ENCODE results near the gene FAM83C.
"Not testable (repeated sequence)": the region's sequence is repeated elsewhere in the genome, so short reads cannot be mapped to it uniquely, and the experiment has no call there.

FAM83C gene

DNA sequence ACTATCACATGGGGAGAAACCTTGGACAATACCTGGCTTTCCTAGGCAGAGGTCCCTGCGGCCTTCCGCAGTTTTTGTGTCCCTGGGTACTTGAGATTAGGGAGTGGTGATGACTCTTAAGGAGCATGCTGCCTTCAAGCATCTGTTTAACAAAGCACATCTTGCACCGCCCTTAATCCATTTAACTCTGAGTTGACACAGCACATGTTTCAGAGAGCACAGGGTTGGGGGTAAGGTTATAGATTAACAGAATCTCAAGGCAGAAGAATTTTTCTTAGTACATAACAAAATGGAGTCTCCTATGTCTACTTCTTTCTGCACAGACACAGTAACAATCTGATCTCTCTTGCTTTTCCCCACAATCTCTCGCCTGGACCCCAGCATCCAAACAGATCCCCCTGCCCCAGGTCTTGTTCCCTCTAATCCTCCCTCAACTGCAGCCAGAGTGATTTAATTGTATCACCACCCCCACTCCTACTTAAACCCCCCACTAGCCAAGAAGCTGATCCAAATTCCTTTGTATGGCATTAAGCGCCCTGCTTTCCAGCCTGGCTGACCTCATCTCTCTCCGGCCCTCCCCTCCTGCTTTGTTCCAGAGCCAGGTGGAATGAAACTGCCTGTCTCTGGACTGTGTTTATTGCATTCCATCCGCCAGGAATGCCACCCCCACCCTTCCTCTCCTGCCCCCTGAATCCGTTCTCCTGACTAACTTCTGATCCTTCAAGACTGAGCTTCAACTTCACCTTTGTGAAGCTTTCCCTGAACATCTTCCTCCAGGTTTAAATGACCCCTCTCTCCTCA, 29.3 kb downstream of the FAM83C start:
- peak; percentile 84 for DNase-seq

DNA sequence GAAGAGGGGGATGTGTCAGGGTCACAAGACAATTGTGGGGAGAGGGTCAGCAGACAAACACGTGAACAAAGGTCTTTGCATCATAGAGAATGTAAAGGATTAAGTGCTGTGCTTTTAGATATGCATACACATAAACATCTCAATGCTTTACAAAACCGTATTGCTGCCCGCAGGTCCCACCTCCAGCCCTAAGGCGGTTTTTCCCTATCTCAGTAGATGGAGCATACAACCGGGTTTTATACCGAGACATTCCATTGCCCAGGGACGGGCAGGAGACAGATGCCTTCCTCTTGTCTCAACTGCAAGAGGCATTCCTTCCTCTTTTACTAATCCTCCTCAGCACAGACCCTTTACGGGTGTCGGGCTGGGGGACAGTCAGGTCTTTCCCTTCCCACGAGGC, 29.9 kb downstream of the FAM83C start:
- DNase-seq = not testable (repeated sequence)

DNA sequence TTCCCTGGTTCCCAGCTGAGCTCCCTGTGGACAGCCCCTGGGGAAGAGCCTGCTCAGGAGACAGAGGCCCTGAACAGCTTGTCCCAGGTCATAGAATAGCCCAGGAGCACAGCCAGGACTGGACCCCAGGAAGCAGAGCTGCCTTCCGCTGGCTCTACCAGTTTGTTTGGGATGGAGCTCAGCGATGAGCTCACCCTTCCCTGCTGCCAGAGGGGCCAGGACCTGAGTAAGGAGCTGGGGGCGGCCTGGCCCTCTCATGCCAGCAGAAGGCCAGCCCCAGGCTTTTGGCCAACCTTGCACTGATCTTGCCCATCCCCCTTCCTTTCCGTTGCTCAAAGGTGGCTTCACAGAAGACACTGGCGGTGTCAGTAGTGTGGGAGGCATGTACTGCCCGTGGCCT, 31.8 kb downstream of the FAM83C start:
- no peak for DNase-seq

DNA sequence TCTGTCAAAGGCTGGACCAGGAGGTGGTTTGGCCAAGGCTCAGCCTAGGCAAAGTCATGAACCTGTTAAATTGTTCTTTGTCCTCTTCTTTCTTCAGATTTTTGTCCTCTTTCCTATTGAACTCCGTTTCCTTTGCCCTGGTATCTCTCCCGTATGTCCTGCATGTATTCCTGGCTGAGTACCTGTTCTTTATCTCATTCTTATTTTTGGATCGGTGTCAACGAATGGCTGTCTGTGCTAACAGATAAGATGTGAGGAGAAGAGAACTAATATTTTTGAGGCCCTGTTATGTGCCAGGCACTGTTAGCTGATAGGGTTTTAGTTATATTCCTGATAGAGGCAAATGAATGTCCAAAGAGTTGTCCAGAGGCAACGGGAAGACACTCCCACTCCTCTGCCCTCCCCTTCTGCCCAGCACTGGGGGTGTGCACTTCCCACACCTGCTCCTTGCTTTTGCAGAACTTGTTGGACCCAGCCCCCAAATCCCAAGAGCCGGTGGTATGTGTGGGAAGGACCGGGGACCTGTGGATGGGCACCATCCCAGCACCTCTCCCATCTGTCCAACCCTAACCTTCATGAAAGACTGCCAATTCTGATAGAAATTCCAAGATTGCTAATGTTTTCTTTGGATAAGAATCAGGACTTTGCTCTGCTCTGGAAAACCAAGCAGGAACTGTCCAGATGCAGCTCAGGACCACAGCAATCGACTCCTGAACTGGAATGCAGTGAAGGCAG, 34.9 kb downstream of the FAM83C start:
- DNase-seq = peak; percentile 56

DNA sequence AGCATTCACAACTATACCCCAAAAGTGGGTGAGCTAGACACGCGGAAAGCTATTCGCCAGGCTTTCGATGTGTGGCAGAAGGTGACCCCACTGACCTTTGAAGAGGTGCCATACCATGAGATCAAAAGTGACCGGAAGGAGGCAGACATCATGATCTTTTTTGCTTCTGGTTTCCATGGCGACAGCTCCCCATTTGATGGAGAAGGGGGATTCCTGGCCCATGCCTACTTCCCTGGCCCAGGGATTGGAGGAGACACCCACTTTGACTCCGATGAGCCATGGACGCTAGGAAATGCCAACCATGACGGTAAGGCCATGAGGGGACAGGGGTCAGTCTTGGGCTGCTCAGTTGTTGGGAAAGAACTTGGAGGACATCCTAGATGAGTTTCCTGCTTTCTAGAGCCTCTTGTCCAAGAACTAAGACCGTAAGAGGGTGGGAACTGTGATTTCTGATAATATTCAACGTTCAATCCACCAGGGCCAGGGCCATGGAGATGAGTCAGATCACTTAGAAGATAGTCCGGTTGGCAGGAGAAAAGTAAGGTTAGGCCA, 37.7 kb downstream of the FAM83C start:
- no peak for DNase-seq

DNA sequence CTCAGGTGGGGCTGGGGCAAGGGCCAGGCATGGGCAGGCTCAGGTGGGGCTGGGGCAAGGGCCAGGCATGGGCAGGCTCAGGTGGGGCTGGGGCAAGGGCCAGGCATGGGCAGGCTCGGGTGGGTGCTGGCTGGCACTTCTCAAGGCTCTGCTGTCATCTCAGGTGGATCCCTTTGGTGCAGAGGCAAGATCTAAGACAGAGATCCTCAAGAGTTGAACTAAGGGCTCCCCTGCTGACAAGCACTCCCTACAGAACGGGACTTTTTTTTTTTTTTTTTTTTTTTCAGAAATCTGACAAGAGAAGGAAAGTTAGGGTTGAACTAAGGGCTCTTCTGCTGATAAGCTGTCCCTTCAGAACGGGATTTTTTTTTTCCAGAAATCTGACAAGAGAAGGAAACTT, 39.2 kb downstream of the FAM83C start:
- no peak for DNase-seq

DNA sequence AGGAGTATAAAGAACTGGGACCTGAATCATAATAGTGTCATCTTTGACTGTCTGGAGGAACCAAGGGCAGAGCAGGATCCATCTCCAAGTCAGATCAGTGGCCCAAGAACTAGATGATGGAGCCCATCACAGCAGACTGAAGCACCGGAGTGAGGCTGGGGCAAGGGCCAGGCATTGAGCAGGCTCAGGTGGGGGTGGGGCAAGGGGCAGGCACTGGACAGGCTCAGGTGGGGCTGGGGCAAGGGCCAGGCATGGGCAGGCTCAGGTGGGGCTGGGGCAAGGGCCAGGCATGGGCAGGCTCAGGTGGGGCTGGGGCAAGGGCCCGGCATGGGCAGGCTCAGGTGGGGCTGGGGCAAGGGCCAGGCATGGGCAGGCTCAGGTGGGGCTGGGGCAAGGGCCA, 39.6 kb downstream of the FAM83C start:
- not testable (repeated sequence) for DNase-seq

DNA sequence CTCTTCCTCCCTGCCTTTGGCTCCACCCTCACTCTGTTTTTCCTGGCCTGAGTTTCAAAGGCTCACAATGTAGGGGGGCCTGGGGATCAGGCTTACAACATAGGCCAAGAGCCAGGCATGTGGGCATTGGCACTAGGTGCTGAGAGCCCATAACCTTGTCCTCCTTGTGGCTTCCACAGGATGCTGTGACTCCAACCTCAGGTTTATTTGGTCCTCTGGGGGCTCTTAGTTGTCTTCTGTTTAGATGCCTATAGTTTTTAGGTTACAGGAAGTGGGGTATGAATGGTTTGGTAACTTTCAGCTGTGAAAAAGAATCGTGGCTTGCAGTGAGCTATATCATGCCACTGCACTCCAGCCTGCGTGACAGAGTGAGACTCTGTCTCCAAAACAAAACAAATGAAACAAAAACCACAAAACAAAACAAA, 40.2 kb downstream of the FAM83C start:
- DNase-seq = no peak

DNA sequence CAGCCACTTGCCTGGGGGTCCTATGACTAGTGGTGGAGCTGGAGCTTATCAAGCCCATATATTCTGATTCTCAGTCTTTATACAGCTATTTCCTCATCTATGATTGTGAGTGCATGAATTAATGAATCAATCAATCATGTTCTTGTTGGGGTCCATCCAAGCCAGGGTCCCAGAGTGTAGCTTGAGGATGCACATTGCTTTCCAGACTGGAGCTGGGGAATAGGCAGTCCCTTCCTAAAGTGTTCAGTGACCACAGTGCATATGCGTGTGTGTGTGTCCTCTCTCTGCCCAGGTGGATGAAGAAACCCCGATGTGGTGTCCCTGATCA, 40.6 kb downstream of the FAM83C start:
- no peak for DNase-seq

DNA sequence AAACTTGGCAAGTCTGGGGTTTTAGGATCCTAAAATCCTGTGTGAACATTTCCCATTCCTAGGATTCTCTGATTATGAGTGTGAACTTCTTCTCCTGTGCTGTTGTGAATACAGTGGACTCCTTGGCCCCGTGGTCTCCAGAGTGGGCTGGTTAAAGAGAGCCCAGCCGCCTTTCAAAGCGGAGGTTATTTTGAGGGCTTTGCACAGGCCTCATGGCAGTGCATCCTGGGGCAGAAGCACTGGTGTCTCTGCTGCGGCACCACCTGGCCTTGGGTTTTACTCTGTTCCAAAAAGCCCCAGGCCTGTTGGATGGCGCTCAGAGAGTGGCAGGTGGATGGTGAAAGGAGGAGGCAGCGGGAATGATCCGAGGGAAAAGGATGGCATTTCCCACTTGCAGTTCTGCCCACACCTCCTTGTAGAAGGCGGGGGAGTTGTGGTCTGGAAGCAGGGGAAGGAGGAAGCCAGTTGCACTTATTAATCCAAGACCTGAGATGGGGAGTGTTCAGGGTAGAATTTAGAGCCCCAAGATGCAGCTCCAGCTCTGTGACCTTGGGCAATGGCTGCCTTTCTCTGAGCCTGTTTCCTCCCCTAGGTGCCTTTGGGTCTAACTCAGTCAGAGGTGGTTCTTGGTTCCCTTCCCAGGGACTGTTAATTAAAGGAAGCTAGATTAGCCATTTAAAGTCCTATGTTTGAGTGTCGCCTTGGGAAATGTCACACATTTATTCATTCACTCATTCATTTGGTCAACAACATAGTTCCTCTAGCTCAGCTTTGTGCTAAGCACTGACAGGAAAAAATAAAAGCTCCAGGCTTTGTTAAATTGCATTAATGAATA, 43.4 kb downstream of the FAM83C start:
- no peak for DNase-seq

DNA sequence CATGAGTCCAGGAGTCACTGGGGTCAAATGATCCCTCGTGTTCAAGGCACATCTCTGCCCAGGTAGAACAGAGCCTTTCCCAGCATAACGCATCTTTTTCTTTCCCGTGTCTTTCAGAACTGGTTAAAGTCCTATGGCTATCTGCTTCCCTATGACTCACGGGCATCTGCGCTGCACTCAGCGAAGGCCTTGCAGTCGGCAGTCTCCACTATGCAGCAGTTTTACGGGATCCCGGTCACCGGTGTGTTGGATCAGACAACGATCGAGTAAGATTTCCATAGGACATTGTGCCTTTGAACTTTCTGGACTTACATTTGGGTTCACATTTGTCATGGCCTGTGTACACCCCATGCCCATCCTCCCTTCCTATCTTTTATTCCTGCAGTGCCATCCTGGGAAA, 45.5 kb downstream of the FAM83C start:
- no peak for DNase-seq

DNA sequence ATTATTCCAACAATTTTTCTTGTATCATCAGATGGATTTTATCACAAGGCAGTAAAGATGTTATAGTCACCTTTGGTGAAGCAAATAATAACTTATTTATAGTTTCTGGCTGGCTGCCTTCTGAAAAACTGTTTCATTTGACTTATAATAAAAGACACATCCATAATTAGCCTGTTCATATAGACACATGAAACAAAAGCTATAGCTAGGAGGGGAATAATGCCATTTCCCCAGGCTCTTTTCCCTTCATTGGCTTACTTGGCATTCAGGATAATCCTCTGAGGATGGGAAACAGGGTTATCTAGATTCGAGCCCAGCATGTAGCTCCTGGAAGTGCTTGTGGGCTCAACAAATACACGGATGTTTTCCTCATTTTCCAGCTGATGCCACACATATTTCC, 48.2 kb downstream of the FAM83C start:
- no peak for DNase-seq

DNA sequence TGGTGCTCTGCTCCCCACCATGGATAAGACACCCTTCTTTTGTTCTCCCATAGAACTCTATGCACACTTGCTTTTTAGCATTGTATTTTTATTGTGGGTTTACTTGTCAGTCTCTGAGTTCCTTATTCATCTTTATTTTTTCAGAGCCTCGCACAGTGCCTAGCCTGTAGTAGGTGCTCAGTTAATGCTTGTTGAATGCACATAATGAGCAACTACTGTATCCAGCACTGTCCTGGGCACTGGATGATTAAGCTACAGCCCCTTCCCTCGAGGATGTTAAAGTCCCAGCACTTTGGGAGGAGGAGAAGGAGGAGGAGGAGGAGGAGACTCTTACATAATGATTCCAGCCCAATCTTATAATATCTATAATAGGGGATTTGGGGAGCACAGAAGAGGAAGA, 48.9 kb downstream of the FAM83C start:
- no peak for DNase-seq

DNA sequence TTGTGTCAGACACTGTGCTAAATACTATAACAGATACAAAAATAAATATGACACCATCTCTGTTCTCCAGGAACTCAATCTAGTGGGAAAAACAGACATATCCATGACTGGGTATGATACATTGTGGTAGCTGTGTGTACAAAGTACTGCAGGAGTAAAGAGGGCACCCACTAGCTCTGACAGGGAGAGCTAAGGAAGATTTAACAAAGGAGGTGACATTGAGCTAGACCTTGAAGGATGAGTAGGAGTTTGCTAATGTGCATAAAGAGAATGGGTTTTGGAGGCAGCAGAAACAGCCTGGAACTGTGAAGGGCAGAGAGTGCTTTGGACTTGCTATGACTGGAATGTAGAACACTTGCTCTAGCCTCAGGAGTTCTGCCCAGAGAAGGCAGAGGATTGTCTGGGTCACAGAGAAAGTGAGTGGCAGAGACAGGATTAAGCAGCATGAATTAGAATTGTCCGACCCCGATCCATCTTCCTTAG, 51.4 kb downstream of the FAM83C start:
- no peak for DNase-seq

DNA sequence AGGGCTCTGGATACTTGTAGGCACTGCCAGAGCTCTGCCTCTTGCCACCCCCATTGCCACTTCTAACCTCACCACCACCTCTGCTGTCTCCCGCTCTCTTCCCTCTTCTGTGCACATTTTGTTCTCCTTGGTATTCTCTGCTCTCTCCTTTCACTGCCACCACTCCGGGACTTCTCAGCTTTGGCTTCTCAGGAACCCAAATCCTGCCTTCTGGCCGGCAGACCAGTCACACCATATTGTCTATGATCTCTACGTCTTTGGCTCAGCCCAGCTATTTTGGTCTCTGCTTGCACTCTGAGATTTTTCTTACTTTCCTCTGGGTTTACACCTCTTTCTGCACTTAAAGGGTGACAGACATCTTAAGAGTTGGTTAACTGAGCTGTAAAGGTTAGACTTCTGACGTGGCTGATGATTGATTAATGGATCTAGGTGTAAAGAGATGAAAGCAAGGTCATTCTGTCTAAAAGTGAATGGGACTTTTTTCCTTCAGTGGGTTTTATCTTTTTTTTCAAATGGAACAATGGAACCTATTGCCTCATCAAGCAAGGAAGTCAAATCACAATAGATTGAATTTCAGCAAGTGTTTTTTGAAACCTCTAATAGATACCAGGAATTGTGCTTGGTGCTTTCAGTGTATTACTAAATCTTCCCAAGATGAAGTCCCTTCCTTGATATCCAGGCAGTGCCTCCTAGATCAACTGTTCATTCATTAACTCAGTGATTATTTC, 52.0 kb downstream of the FAM83C start:
- DNase-seq = no peak

DNA sequence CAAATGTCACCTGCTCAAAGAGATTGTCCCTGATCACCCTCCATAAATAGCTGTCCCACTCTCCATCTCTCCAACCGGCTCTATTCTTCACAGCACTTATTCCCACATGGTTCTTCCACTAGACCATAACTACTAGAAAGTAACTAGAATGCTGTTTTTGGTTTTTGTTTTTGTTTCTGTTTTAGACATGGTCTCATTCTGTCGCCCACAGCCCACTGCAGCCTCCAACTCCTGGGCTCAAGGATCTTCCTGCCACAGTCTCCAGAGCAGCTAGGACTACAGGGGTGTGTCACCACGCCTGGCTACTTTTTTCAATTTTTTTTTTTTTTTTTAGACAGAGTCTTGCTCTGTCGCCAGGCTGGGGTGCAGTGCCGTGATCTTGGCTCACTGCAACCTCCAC, 53.5 kb downstream of the FAM83C start:
- DNase-seq = no peak

DNA sequence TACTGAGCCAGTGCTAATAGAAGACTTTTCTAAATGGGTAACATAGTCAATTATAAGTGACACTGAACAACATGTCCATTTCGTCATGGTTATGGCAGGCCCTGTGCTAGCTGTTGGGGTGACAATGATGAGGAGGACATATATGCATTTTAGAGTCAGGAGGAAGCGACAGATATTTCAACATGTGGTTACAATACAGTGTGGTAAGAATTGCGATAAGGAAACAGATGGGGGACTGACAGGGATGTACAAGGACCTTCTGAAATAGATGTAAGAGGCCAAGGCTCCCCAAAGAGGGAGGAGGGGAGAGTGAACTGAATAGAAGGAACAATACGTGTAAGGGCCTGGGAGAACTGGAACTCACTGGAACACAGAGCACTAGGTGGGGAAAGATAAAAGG, 54.1 kb downstream of the FAM83C start:
- DNase-seq = no peak

DNA sequence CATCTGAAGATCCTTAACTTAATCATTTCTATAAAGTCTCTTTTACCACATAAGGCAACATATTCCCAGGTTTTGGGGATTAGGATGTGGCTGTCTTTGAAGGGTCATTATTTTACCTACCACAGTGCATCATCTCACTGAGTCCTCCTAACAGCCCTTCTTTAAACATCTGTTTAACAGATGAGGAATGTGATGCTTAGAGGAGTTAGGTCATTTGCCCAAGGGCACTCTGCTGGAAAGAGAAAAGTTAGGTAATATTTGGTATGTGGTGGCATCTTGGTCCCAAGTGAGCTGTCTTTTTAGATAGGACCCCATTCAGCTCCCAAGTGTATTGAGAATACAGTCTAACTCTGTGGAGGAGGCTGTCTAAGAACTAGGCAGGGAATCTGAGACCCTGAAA, 54.7 kb downstream of the FAM83C start:
- DNase-seq = peak; percentile 83

DNA sequence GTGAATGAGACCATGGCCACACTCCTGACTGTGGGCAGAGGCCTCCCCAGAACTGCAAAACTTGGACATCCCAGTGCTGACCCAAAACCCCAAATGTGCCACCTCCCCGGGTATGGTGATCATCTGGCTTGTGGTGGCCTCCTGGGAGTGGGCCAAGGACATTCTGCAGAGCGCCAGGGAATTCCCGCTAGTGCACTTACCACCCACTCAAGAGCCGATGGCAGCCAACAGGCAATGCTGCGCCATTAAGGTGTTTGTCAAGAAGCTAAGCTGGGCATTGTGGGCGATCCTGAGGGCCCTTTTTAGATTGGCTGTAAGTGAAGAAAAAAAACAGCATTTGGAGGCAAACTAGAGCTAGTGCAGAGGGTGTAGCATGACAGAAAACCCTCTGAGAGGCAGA, 56.3 kb downstream of the FAM83C start:
- DNase-seq = no peak

Data from EL (cell line).